Fibroblast of lung (primary cell): ENCODE data around the gene DPP6.

Experiments
- EZH2 ChIP-seq: IDR thresholded peaks from 2 replicates; pipeline ENCODE4 v1.5.1; 2012; ENCODE audit warnings: low read length, control low read depth, mild to moderate bottlenecking; ENCODE audit errors: missing control alignments
- TF ChIP-seq, protein P1 (sequence below), 2 donors: IDR thresholded peaks in 1 of 2; conservative IDR thresholded peaks in 1 of 2; 1 replicate in 1 of 2; 2 replicates in 1 of 2; pipeline ENCODE4 v1.5.1; 2011 to 2012; ENCODE audit warnings: low read length in 2 of 2, control low read depth in 1 of 2, inconsistent platforms in 1 of 2, low read depth in 1 of 2, mild to moderate bottlenecking in 1 of 2

- TF ChIP-seq EZH2 = no peak
- TF ChIP-seq, protein P1, sequence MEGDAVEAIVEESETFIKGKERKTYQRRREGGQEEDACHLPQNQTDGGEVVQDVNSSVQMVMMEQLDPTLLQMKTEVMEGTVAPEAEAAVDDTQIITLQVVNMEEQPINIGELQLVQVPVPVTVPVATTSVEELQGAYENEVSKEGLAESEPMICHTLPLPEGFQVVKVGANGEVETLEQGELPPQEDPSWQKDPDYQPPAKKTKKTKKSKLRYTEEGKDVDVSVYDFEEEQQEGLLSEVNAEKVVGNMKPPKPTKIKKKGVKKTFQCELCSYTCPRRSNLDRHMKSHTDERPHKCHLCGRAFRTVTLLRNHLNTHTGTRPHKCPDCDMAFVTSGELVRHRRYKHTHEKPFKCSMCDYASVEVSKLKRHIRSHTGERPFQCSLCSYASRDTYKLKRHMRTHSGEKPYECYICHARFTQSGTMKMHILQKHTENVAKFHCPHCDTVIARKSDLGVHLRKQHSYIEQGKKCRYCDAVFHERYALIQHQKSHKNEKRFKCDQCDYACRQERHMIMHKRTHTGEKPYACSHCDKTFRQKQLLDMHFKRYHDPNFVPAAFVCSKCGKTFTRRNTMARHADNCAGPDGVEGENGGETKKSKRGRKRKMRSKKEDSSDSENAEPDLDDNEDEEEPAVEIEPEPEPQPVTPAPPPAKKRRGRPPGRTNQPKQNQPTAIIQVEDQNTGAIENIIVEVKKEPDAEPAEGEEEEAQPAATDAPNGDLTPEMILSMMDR (conservative IDR thresholded peaks at IDR 0.05 in 1 of 2, IDR thresholded peaks at IDR 0.05 in 1 of 2; ENCODE audit: low read depth in 1 of 2, low read length in 2 of 2) = no peak
Measured at GRCh38 chr7:154837087-154837486, 784.9 kb downstream of the DPP6 start.
